Ramos (cell line): ENCODE data around the gene HSD11B1.

Experiments
- in situ Hi-C: fragments of 300-500 bp; cut with MboI; formaldehyde crosslinking; loops from one replicate; pipeline ENCODE4 v1.14.3; 2022; ENCODE audit warnings: low sequenced_read_pairs; ENCODE audit not compliant: unreplicated experiment

HSD11B1 gene

GRCh38 chr1:209777587-209777986 is 72.9 kb downstream of the HSD11B1 start:
- in situ Hi-C loops: no loop called here

- in situ Hi-C loops: no loop called here
Measured at GRCh38 chr1:209778102-209778501, 73.5 kb downstream of the HSD11B1 start.

- in situ Hi-C loops: no loop called here
Measured at GRCh38 chr1:209780268-209780667, 75.6 kb downstream of the HSD11B1 start.

- in situ Hi-C loops: no loop called here
Measured at GRCh38 chr1:209783386-209783785, 78.7 kb downstream of the HSD11B1 start.
